ENCODE measurements around the gene MAP3K14. TPM values are rescaled to one million over a fixed set of nuclear protein-coding genes. Genes with fewer than 3 reads are reported as not detected.

MAP3K14 gene
- total RNA-seq, 1 donor from 2014 or later, result 19.1 TPM

DNA sequence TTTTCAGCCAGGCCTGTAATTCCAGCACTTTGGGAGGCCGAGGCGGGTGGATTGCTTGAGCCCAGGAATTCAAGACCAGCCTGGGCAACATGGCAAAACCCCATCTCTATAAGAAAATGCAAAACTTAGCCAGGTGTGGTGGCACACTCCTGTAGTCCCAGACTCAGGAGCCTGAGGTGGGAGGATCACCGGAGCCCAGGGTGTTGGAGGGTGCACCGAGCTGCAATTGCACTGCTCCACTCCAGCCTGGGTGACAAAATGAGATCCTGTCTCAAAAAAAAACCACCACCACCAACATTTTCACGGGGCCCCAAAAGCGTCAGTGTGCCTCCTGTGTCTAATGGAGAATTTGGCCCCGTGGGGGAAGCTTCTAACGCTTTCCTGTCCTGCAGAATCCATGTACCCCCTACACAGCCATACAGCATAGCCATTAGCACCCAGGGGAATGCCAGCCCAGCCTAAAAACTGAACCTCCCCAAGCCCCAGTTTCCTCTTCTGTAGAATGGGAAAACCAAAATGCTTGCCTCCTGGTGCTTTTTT, 22.2 kb upstream of the MAP3K14 start:
- no peak for DNase-seq (ENCODE audit: low spot score)

DNA sequence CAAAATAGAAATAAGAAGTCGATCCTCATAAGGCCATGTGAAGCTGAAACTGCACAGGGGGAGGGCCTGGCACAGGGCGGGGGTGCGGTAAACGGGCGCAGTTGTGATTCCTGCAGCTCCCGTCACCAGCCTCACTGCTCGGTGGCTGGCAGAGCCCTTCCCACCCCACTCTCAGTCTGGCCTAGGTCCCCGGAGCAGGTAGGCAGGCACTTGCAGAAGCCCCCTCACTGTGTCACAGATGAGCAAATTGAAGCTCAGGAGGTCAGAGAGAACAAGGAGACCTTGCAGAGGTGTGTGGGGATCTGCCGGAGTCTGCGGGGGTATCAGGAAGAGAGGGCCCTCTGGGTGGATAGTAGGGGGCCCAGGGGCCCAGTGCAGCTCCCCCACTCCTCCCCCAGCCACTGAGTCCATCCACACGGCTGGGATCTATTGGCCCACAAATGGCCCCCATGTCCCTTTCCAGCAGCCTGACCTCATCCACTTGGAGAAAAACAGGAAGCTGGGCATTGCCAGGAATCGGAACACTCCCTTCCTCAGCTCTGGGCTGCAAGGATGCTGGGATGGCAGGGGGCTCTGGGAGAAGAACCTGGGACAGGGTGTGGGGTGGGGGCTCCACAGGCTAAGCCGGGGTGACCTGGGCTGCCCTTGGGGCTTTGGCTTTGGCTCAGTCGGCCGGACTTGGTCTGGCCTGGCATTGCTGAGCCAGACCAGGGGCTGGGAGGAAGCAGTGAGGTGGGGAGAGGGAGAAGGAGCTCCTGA, 21.4 kb upstream of the MAP3K14 start:
- DNase-seq (ENCODE audit: low spot score), result no peak

DNA sequence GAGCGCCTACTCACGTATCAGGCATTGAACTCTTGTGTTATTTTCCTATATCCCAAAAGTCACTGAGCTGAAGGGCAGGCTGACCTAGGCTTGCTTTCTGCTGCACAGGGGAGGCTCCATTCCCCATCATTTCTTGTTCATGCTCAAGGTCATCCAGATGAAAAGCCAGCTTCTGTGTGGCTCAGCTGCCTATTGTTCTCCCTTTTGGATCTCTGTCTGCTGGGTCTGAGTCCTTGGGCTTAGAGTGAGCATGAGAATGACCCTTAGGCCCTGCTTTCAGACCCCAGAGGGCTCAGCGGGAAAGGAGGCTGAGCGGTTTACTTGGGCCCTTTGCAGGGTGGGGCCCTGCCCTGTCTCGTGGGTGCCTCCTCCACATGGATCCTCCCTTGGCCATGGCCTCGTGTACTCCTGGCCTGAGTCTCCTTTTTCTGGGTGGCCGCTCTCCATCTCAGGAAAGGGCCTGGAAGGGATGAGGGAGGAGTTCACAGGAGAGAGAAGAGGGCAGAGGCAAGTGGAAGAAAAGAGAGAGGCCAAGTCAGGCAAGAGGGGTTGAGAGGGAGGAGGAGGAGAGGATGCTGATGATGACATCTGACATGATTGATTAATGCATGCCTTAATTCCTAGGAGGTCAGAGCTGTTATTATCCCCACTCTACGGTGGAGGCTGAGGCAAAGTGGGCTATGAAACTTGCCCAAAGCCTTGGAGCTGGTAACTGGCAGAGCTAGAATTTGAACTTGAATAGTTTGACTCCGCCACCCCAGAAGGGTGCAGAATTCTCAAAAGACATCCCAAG, 19.8 kb upstream of the MAP3K14 start:
- DNase-seq (ENCODE audit: low spot score), result no peak

DNA sequence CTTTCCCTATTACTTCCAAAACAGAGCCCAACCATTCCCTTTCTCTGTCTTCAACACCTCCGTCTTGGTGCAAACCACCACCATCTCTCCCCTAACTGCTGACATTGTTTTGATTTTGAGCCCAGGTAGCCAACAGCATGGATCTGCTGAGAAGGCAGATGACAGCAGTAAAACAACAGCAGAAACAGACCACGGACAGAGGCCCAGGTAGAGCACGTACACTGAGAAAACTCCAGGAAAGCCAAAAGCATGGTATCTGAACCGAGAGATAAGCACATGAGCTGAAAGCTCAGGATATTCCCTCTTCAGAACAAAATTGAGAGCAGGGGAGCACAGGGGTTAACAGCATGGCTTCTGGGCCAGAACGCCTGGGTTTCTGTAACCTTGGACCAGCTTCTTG, 18.9 kb upstream of the MAP3K14 start:
- no peak for DNase-seq (ENCODE audit: low spot score)

DNA sequence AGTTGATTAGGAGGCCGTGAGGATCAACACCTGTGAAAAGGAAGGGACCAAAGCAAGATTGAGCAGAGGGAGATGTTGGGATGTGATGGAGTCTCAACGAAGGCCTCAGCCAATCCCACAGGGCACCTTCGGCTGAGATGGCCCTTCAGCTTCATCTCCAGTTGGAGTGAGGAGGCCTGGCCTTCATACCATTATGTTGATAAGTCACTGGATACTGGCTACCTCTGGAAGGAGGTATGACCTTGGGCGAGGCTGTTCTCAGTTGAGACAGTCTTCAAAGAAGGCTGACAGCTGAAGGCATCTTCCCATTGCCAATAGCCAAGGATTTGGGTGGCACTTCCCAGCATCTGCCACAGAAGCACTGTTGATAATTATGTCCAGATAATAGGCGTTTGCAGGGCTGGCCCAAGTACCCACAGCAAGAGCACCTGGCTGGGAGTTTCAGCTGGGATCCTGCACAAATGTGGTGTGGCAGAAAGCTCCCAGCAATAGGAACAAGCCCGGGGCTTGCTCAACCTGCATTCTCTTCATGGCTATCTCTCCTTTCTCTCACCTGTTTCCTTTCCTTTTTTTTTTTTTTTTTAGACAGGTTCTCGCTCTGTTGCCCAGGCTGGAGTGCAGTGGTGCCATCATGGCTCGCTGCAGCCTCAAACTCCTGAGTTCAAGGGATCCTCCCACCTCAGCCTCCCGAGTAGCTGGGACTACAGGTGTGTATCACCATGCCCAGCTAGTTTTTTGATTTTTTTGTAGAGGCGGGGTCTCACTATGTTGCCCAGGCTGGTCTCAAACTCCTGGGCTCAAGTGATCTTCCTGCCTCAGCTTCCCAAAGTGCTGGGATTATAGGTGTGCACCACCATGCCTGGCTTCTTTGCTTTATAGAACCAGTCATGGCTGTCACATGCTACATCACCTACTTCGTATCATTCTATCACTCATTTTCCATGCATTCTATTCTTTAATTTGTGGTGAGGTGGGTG, 18.2 kb upstream of the MAP3K14 start:
- DNase-seq (ENCODE audit: low spot score), result no peak

DNA sequence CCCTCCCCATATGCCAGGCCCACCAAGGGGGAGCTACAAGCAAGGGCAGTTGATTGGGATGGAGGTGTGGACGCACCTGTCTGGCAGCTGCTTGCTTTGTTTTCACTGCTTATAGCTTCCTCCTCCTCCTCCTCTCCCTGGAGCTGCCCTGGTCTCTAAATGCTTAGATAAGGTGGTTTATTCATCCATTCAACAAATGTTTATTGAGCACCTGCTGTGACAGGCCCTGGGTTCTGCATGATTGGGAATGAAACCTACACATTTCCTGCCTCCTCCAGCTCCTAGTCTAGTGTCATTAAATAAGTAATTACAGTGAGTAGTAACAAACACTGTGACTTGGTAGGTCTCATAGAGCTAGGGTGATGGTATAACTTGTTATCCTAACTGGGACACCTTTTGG, 17.4 kb upstream of the MAP3K14 start:
- DNase-seq (ENCODE audit: low spot score), result no peak

DNA sequence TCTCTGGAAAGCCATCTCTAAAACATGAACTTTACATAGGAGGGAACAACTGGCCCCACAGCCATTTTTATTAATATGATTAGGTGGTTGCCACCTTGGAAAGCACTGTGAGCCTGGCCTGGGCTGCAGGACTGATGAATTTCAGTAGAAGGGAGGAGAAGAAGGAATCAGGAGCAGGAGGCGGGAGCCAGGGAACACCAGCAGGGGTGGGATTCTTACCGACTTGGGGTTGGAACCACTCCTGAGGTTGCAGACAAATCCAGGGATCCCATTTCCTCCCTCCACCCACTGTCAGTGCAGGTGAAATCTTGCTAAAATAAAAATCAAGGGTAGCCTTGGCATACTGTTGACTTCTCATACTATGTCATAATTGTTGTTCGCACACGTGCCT, 16.9 kb upstream of the MAP3K14 start:
- no peak for DNase-seq (ENCODE audit: low spot score)

DNA sequence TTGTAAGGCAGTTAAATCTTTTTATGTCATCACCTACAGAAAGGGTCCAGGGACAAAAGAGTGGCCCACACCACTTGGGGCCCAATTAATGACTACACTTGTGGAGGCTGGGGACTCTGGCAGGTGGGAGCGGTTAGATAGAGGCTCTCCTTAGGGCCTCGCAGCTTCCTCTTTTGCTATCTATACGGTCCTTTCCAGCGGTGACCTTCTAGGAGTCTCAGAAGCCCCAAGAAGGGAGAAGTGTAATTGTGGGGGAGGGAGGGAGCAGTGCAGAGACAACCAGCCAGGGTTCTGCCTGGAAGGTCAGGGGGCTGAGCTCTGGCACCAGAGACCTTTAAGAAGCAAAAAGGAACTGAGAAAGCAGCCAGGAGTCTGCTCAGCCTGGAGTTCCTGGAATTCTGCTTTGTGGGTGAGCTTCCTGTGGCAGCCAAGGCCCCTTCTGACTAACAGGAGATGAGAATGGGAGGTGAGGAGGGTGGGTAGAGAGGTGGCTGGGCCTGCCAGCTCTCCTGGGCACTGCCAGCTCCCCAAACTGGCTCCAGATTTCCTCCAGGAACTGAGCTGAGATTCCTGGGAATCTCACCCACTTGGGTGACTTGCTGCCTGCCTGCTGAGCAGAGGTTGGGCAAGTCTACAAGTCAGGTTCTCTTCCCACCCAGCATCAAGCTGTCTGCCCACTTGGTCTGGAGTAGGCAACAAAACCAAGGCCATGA, 16.3 kb upstream of the MAP3K14 start:
- no peak for DNase-seq (ENCODE audit: low spot score)

DNA sequence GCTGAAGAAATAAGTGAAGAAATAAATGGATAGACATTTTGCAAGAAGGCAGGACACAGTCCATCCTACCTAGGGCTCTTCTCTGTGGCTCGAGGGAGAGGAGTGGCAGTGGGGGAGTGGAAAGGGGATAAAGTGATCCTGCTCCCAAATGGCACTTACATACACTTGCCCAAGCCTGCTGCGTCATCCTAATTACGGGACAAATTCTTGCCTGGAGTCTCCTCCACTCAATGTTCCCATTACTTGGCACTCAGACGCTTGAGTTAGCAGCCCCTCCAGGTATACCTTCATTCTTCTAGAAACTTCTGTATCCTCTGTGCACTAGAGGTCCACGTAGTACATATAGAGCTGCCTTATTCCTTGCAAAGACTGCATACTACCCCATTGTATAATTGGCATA, 15.7 kb upstream of the MAP3K14 start:
- no peak for DNase-seq (ENCODE audit: low spot score)

DNA sequence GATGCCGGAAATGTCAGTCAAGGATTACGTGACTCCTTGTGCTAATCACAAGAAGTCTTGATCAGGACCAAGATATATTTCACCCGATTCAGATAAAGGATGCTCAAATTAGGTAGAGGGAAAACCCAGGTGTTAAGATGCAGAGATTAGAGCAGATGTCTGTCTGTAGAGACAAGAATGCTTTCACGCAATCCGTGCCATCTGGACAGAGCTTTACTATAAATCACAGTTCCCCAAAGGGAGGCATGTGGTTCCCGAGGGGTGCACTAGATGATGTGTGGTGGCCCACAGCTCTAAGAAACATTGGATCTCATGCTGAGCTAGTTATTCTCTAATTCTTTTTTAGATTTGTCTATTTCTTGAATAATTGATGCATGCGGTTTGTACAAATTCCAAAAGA, 9.8 kb upstream of the MAP3K14 start:
- no peak for DNase-seq (ENCODE audit: low spot score)

DNA sequence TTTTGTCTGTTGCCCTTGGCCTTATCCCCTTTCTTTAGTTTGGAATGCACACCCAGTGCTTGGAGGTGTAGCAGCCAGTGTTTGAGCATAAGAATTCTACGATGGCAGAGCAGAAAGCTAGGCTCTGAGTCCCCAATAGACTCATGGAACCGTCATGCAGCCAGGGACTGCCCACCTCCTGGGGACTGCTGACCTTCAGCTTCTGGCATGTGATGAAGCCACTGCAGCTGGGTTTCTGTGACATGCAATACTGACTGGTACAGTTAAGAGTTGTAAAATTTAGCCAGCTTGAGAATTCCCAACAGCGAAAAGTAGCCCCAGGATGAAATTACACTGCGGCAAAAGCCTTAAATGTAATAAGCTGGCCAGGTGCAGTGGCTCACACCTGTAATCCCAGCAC, 9.0 kb upstream of the MAP3K14 start:
- no peak for DNase-seq (ENCODE audit: low spot score)

DNA sequence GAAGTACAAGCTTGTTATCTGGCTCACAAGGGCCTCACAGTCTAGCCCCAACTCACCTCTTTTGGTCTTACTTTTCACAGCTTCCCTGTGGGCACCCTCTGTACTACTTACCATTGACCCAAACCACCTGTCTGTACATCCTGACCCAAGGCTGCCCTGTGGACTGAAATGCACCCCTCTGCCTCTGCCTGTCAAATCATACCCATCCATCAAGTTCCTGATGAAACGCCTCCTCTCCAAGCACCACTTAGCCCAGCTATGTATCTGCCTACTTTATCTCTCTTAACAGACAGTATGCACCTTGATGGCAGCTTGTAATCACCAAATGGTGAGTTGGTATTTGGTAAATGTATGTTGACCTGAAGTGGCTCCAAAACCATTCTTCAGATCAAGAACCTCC, 7.5 kb upstream of the MAP3K14 start:
- no peak for DNase-seq (ENCODE audit: low spot score)

DNA sequence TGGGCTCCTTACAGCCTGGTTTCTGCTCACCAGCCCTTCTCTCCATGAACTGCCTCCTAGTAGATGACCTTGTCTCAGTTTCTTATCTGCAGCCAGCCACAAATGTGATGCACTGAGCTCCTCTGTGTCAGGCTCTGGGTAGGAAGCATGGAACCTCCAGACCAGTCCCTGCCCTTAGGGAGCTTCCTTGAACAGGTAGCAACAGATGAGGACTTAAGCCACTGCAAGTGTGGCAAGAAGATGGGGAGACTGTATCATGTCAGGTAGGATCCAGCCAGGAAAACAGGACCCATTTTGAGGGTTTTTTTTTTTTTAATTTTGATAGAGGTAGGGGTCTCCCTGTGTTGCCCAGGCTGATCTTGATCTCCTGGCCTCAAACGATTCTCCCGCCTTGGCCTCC, 5.3 kb upstream of the MAP3K14 start:
- no peak for DNase-seq (ENCODE audit: low spot score)

DNA sequence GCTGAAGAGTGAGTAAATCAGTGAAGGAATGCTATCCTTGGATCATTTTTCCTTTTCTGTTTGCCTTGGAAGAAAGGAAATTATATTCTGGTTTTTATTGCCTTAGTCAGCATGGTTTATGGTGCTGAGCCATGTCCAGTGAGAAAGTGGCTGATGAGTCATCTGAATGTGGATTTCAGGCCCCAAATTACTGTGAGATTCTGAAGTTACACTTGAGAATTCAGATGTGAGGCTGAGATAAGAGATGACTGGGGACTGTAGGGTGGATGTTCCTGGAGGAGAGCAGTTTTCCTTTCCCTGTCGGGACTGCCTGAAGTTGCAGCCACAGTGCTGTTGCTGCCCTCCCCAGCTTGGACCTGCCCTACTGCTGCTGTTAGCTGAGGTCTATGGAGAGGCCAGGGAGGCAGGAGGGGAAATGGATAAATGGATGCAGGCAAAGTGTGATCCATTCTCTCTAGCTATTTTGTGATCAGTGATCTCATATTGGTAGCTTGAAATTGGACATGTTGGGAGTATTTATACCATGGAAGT, 4.2 kb upstream of the MAP3K14 start:
- DNase-seq (ENCODE audit: low spot score), result no peak

DNA sequence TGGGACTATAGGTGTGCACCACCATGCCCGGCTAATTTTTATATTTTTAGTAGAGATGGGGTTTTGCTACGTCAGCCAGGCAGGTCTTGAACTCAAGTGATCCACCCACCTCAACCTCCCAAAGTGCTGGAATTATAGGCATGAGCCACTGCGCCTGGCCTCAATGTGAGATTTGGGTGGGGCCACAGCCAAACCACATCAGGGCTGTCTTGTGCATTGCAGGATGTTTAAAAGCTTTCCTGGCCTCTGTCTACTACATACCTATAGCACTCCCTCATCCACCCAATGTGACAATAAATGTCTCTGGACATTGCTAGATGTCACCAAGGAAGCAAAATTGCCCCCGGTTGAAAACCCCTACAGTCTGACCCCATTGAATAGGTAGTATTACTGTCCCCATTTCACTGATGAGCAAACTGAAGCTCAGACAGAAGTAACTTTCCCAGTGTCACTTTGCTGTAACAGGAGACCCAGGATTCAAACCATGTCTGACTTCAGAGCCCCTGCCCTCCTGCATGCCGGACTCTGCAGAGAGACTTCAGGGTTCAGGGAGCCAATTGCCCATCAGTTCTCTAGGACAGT, 3.6 kb upstream of the MAP3K14 start:
- DNase-seq (ENCODE audit: low spot score), result no peak

DNA sequence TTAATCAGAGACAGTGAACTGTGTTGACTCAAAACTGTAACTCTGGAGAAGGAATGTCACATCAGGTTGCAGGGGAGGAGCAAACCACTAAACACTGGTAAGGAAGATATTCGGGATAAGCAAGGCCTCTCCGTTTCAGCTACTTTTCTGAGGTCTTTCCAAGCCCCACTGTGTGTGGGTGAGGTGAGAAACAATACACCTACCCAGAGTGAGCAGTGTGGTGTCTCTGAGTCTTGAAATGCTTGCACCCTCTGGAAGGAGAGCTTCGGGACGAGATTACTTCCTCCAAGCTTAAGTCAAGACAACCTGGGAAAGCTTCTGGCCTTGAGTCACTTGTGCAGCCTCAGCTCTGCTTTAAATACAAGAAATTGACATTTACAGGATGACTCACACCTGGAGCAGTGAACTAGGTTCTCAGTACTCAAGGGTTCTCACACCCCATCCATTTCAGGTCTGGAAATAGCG, 2.5 kb upstream of the MAP3K14 start:
- DNase-seq (ENCODE audit: low spot score), result no peak

DNA sequence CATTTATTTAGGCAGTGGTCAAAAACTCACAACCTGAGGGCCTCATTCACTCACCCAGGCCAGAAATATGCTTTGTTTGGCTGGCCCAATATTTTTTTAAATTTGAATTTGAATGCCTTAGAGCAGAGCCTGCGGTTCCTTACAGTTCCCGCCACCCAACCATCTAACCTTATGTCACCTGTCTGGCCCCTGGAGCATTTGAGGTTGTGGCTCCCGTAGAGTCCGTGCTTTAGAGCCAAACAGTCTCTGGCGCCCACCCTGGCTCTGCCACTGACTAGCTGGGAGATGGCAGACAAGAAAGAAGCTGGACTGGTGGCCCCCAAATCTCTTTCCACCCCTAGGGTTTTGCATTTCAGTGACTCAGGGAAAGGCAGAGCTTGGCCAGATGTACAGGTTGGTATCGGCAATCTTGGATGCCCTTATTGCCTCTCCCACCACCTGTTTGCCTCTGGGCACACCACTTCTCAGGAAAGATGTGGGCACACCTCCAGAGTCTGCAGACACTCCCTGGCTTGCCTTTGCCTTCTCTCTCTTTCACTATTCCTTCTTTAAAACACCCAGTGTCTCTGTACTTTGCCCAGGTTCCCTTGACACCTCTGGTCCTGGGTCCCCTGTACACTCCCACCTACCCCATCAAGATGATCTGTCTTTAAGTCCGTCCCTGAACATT, 1.9 kb upstream of the MAP3K14 start:
- no peak for DNase-seq (ENCODE audit: low spot score)

DNA sequence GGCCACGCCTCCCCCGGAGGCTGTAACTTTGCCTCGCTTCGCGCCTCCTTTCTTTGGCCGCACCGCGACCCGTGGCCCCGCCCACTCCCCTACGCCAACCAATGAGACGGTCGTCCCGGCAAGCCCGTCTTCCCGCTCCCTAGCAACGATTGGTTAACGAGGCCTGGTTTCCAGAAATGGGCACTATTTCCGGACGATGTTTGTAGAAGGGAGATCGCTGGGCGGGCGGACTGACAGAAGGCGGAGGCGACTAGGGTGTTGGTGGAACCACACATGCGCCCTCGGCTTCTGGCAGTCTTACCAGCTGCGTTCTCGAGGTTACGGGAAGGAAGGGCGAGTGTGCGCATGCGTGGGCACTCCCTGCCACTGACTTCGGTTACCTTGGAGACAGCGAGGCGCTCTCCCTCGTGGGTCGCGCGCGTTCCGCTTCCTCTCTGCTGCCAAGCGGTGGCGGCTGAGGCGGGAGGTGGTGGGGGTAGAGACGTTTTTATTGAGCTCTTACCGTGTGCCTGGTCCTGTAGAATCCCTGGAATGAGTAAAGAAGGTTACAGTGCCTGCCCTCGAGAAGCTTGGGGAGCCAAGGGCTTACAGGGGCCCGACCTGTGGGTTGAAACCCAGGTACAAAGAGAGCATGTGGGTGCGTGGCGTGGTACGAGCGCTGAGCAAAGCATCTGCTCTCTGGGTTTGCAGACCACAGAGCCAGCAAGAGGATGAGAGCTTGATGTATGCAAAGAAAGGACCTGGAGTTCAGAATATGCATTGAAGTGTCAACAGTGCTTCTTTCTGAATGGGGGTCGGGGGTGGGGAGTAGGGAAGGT, 500 bp upstream of the MAP3K14 start:
- DNase-seq (ENCODE audit: low spot score), result peak; percentile 100

Data from mucosa of gallbladder (tissue), 1 donor.